H1 (cell line): ENCODE data around the gene LCMT1. TPM values are rescaled to one million over a fixed set of nuclear protein-coding genes. Genes with fewer than 3 reads are reported as not detected.

ENCODE experiments used
- CTCF ChIA-PET: fragments of 300-600 bp; sonication (Branson Sonifier 250); formaldehyde crosslinking; loops from one replicate; lab custom pipeline; 2021; ENCODE audit not compliant: partially characterized antibody; lab: Charles Lee
- POLR2A ChIA-PET: fragments of 300-600 bp; sonication (Branson Sonifier 250); formaldehyde crosslinking; loops from one replicate; lab custom pipeline; 2021; ENCODE audit warnings: inconsistent platforms; ENCODE audit not compliant: partially characterized antibody; lab: Charles Lee
- DNase-seq, 2 experiments: peaks; one replicate each; pipeline versions ENCODE4 v3.0.0 to v3.0.0-alpha.2; 2010 to 2022; ENCODE audit warnings: low spot score in 2 of 2, low read depth in 1 of 2, mixed read lengths in 1 of 2
- FAIRE-seq: peaks from 2 replicates; lab custom pipeline; 2011; peaks lifted over from hg19 to GRCh38; lab: Jason Lieb, UNC
- H2AFZ ChIP-seq: 2 replicates; pipeline ENCODE4 v1.8.1; 2012; ENCODE audit warnings: low read length, inconsistent platforms
- H2AK5ac ChIP-seq: 2 replicates; pipeline ENCODE4 v1.6.1; 2013; ENCODE audit warnings: low read depth, low read length
- H2BK120ac ChIP-seq: replicated peaks from 2 replicates; pipeline ENCODE3; 2013; ENCODE audit warnings: low read depth, low read length, inconsistent platforms
- H2BK12ac ChIP-seq: 2 replicates; pipeline ENCODE4 v1.6.1; 2013; ENCODE audit warnings: low read depth, low read length
- H2BK15ac ChIP-seq: 2 replicates; pipeline ENCODE4 v1.6.1; 2013; ENCODE audit warnings: low read length
- H2BK20ac ChIP-seq: 2 replicates; pipeline ENCODE4 v1.6.1; 2013; ENCODE audit warnings: low read length
- H2BK5ac ChIP-seq: 2 replicates; pipeline ENCODE4 v1.6.1; 2013; ENCODE audit warnings: low read depth, low read length
- H3K14ac ChIP-seq: 2 replicates; pipeline ENCODE4 v1.6.1; 2013; ENCODE audit warnings: inconsistent platforms; ENCODE audit not compliant: insufficient read length
- H3K18ac ChIP-seq: 2 replicates; pipeline ENCODE4 v1.6.1; 2013; ENCODE audit warnings: low read length; ENCODE audit errors: extremely low read depth
- H3K23ac ChIP-seq: 2 replicates; pipeline ENCODE4 v1.6.1; 2013; ENCODE audit warnings: inconsistent platforms; ENCODE audit not compliant: insufficient read length
- H3K23me2 ChIP-seq: 2 replicates; pipeline ENCODE4 v1.6.1; 2013; ENCODE audit warnings: low read depth, low read length
- H3K27ac ChIP-seq: 2 replicates; pipeline ENCODE4 v1.6.1; 2011; ENCODE audit warnings: low read depth, low read length, inconsistent platforms
- H3K27me3 ChIP-seq, 4 experiments: replicated peaks in 1 of 4; 1 replicate in 1 of 4; 2 replicates in 3 of 4; pipeline versions ENCODE4 v1.6.1 to v1.8.1; 2011 to 2013; ENCODE audit warnings: low read length in 3 of 4, mild to moderate bottlenecking in 3 of 4, inconsistent platforms in 2 of 4, mixed read lengths in 2 of 4, moderate library complexity in 1 of 4; ENCODE audit not compliant: control insufficient read depth in 3 of 4, insufficient read depth in 3 of 4; ENCODE audit errors: extremely low read depth in 1 of 4
- H3K36me3 ChIP-seq, 4 experiments: 2 replicates each; pipeline versions ENCODE4 v1.6.1 to v1.8.1; 2011 to 2013; ENCODE audit warnings: mild to moderate bottlenecking in 4 of 4, low read length in 3 of 4, moderate library complexity in 2 of 4, control low read depth in 1 of 4, inconsistent platforms in 1 of 4; ENCODE audit not compliant: insufficient read depth in 4 of 4, control insufficient read depth in 2 of 4
- H3K4ac ChIP-seq: replicated peaks from 2 replicates; pipeline ENCODE3; 2013; ENCODE audit warnings: low read length, low read depth, mixed read lengths, inconsistent platforms; ENCODE audit not compliant: insufficient read length
- H3K4me1 ChIP-seq, 4 experiments: replicated peaks in 1 of 4; 1 replicate in 1 of 4; 2 replicates in 3 of 4; pipeline versions ENCODE4 v1.6.1 to v1.8.1; 2011 to 2013; ENCODE audit warnings: low read length in 3 of 4, inconsistent platforms in 2 of 4, mixed read lengths in 1 of 4; ENCODE audit not compliant: insufficient read depth in 4 of 4, control insufficient read depth in 3 of 4
- H3K4me2 ChIP-seq, 2 experiments: 2 replicates each; pipeline versions ENCODE4 v1.6.1 to v1.8.1; 2011 to 2013; ENCODE audit warnings: low read depth in 2 of 2, low read length in 2 of 2, control low read depth in 1 of 2, inconsistent platforms in 1 of 2, mild to moderate bottlenecking in 1 of 2; ENCODE audit not compliant: insufficient read depth in 1 of 2
- H3K4me3 ChIP-seq, 4 experiments: fragments of 200-600, 300-600 bp in 1 of 4; sonication (generic), shearing (Covaris generic), sonication (Bioruptor Twin) in 1 of 4; 2 replicates each; pipeline versions ENCODE4 v1.5.1 to v1.8.1; 2011 to 2016; ENCODE audit warnings: low read length in 4 of 4, low read depth in 3 of 4, control low read depth in 2 of 4, inconsistent platforms in 2 of 4, mild to moderate bottlenecking in 2 of 4, mixed read lengths in 1 of 4, moderate library complexity in 1 of 4; ENCODE audit not compliant: insufficient read depth in 2 of 4; ENCODE audit errors: extremely low read depth in 1 of 4
- H3K56ac ChIP-seq: replicated peaks from 2 replicates; pipeline ENCODE3; 2013; ENCODE audit warnings: low read depth, mild to moderate bottlenecking, mixed read lengths, low read length, inconsistent platforms; ENCODE audit not compliant: insufficient read length
- H3K79me1 ChIP-seq: 2 replicates; pipeline ENCODE4 v1.6.1; 2013; ENCODE audit warnings: low read depth, low read length, control low read depth
- H3K79me2 ChIP-seq, 2 experiments: 2 replicates each; pipeline versions ENCODE4 v1.6.1 to v1.8.1; 2012 to 2013; ENCODE audit warnings: low read length in 2 of 2, mild to moderate bottlenecking in 2 of 2, inconsistent platforms in 1 of 2; ENCODE audit not compliant: insufficient read depth in 2 of 2, control insufficient read depth in 1 of 2
- H3K9ac ChIP-seq, 4 experiments: replicated peaks in 1 of 4; 1 replicate in 1 of 4; 2 replicates in 3 of 4; pipeline versions ENCODE4 v1.6.1 to v1.8.1; 2011 to 2013; ENCODE audit warnings: low read depth in 3 of 4, low read length in 3 of 4, control low read depth in 2 of 4, mild to moderate bottlenecking in 2 of 4, moderate library complexity in 2 of 4, inconsistent platforms in 1 of 4; ENCODE audit errors: extremely low read depth in 1 of 4
- H3K9me3 ChIP-seq, 2 experiments: 2 replicates each; pipeline versions ENCODE4 v1.6.1 to v1.8.1; 2012 to 2013; ENCODE audit warnings: mild to moderate bottlenecking in 2 of 2, moderate library complexity in 2 of 2, control low read depth in 1 of 2, inconsistent platforms in 1 of 2, low read depth in 1 of 2, low read length in 1 of 2, mixed read lengths in 1 of 2; ENCODE audit not compliant: insufficient read depth in 2 of 2
- H4K20me1 ChIP-seq, 2 experiments: replicated peaks in 1 of 2; 2 replicates each; pipeline versions ENCODE3 to v1.8.1; 2011 to 2013; ENCODE audit warnings: inconsistent platforms in 2 of 2, low read length in 2 of 2, mild to moderate bottlenecking in 1 of 2; ENCODE audit not compliant: insufficient read depth in 2 of 2, control insufficient read depth in 1 of 2
- H4K5ac ChIP-seq: 2 replicates; pipeline ENCODE4 v1.6.1; 2013; ENCODE audit warnings: low read length, low read depth, mixed read lengths, inconsistent platforms; ENCODE audit not compliant: insufficient read length
- H4K8ac ChIP-seq: 2 replicates; pipeline ENCODE4 v1.8.0; 2013; ENCODE audit warnings: mild to moderate bottlenecking, moderate library complexity, low read length, inconsistent platforms; ENCODE audit not compliant: insufficient read depth; ENCODE audit errors: extremely low read depth
- H4K91ac ChIP-seq: replicated peaks from 2 replicates; pipeline ENCODE3; 2013; ENCODE audit warnings: low read length, mixed read lengths, inconsistent platforms; ENCODE audit not compliant: insufficient read length
- RAD21 ChIP-seq, 2 experiments: IDR thresholded peaks in 1 of 2; conservative IDR thresholded peaks in 1 of 2; 2 replicates each; pipeline ENCODE4 v1.6.1; 2011; ENCODE audit warnings: low read depth in 2 of 2, low read length in 2 of 2, improper control_type of control experiment in 1 of 2, inconsistent platforms in 1 of 2, mild to moderate bottlenecking in 1 of 2, moderate library complexity in 1 of 2
- TEAD4 ChIP-seq: IDR thresholded peaks from 2 replicates; pipeline ENCODE4 v1.6.1; 2012; ENCODE audit warnings: low read depth, low read length, inconsistent platforms, mixed read lengths
- WGBS, 2 experiments: shearing (Covaris generic) in 1 of 2; methylation state at CpG; one replicate each; pipeline versions ENCODE4 v1.1.6 to v1.1.7; 2013 to 2015; ENCODE audit warnings: low lambda C conversion rate in 2 of 2, mixed read lengths in 2 of 2, inconsistent platforms in 1 of 2, low coverage in 1 of 2, missing lambda C conversion rate in 1 of 2; ENCODE audit not compliant: insufficient replicate concordance in 2 of 2, insufficient coverage in 1 of 2, insufficient read length in 1 of 2; ENCODE audit errors: extremely low coverage in 1 of 2, missing lambda C conversion rate in 1 of 2; 5-methylcytosine and 5-hydroxymethylcytosine counted together
- polyA plus RNA-seq, 7 experiments: library from polyadenylated mRNA; depleted of rRNA in 3 of 7; stranded (reverse) in 5 of 7; unstranded in 2 of 7; fragments of >200 nt in 5 of 7; fragments of 200-250 nt in 2 of 7; gene quantifications; 1 replicate in 5 of 7; 2 replicates in 1 of 7; 4 replicates in 1 of 7; pipeline versions ENCODE4 v1.2.1 to v1.2.3, GENCODE V29; 2011 to 2013; ENCODE audit warnings: missing spikeins in 2 of 7, mixed read lengths in 2 of 7
- total RNA-seq: library from RNA; stranded (reverse); fragmentation: NEBNext Ultra II Directional; extraction: Animal tissue kit (Norgen Biotek cat#: 25700); gene quantifications from 2 replicates; pipeline ENCODE4 v1.2.1, GENCODE V29; 2021
- TF ChIP-seq, protein P1 (sequence below), 3 experiments: IDR thresholded peaks; 1 replicate in 2 of 3; 2 replicates in 1 of 3; pipeline versions ENCODE4 v1.5.1 to v1.6.1; 2011; ENCODE audit warnings: low read length in 3 of 3, mild to moderate bottlenecking in 3 of 3, inconsistent platforms in 2 of 3, low read depth in 1 of 3, moderate library complexity in 1 of 3; ENCODE audit not compliant: insufficient read depth in 1 of 3; ENCODE audit errors: control extremely low read depth in 1 of 3

The LCMT1 gene
- total and polyA plus RNA-seq, 2 of the 8 experiments (the other 6 are each of a cell fraction or from before 2014, with no cell fraction given) = 61.0 to 80.8 TPM

GRCh38 chr16:25065899-25066298 is 45.6 kb upstream of the LCMT1 start:
- DNase-seq = peak in 1 of 2 experiments; percentile 52
- Histone ChIP-seq H3K4me2 (peak overlapping the region; percentile 60 to 79; a peak in 1 of 4 replicates), H2BK20ac (no peak overlapping the region), H3K23ac (no peak overlapping the region), H4K5ac (no peak overlapping the region), H3K14ac (no peak overlapping the region), H4K20me1 (no peaks in the 10 kb centered on the region), H3K79me1 (no peaks in the 10 kb centered on the region), H3K18ac (no peak overlapping the region), H3K4me1 (peaks cover 0 to 3% (median 0%) of the 10 kb centered on the region in 4 experiments; a peak in 3 of 7 replicates), H2BK15ac (peak overlapping the region; percentile 72; the same call in 1 of the 2 replicates), H3K56ac (peak overlapping the region; percentile 49), H3K9me3 (no peaks in the 10 kb centered on the region), H2AFZ (no peak overlapping the region), H3K79me2 (no peaks in the 10 kb centered on the region), H4K8ac (peak overlapping the region; percentile 73), H3K4me3 (peak overlapping the region in 1 of 4 experiments; percentile 76; a peak in 1 of 8 replicates), H3K27ac (no peak overlapping the region), H3K23me2 (peaks cover 6% of the 10 kb centered on the region), H2BK5ac (no peak overlapping the region), H3K9ac (no peak overlapping the region), H3K36me3 (no peaks in the 10 kb centered on the region), H2BK120ac (no peak overlapping the region), H4K91ac (peak overlapping the region; percentile 72), H3K27me3 (no peaks in the 10 kb centered on the region; a peak in 3 of 7 replicates), H3K4ac (peak overlapping the region; percentile 66), H2AK5ac (no peak overlapping the region), H2BK12ac (peak overlapping the region; percentile 71)
- ChIA-PET CTCF (interaction anchor here (0.6 to 2.3 kb wide), 3 partner anchors 23 to 343 kb away, joined by 3 to 8 read pairs (median 4); no protein-coding TSS in a partner anchor), POLR2A (interaction anchor here (0.8 to 1.4 kb wide), 3 partner anchors 44 to 80 kb away, joined by 3 to 4 read pairs (median 3); partner anchors contain the start of gene LCMT1)
- 80% methylated on average over 8 of the region's 8 CpGs; no CpG with 5 or more reads in 1 of the 2 experiments for WGBS, 2 experiments
- FAIRE-seq = no peak
- TF ChIP-seq RAD21 (IDR thresholded peaks at IDR 0.05 in 1 of 2, conservative IDR thresholded peaks at IDR 0.05 in 1 of 2; ENCODE audit: low read depth in 2 of 2, low read length in 2 of 2) (peak; percentile 40 to 43), TEAD4 (no peak)
- TF ChIP-seq, protein P1, sequence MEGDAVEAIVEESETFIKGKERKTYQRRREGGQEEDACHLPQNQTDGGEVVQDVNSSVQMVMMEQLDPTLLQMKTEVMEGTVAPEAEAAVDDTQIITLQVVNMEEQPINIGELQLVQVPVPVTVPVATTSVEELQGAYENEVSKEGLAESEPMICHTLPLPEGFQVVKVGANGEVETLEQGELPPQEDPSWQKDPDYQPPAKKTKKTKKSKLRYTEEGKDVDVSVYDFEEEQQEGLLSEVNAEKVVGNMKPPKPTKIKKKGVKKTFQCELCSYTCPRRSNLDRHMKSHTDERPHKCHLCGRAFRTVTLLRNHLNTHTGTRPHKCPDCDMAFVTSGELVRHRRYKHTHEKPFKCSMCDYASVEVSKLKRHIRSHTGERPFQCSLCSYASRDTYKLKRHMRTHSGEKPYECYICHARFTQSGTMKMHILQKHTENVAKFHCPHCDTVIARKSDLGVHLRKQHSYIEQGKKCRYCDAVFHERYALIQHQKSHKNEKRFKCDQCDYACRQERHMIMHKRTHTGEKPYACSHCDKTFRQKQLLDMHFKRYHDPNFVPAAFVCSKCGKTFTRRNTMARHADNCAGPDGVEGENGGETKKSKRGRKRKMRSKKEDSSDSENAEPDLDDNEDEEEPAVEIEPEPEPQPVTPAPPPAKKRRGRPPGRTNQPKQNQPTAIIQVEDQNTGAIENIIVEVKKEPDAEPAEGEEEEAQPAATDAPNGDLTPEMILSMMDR (IDR thresholded peaks at IDR 0.05; ENCODE audit: control extremely low read depth in 1 of 3, insufficient read depth in 1 of 3, low read depth in 1 of 3, low read length in 3 of 3) = peak in 2 of 3 experiments; percentile 44 to 50; a peak in 2 of 4 replicates
